Measurements from ENCODE around the gene ARMC9. TPM values are rescaled to one million over a fixed set of nuclear protein-coding genes. Genes with fewer than 3 reads are reported as not detected.

ARMC9 gene
- total RNA-seq, 2 donors from 2014 or later = 6.9 to 10.1 TPM

DNA sequence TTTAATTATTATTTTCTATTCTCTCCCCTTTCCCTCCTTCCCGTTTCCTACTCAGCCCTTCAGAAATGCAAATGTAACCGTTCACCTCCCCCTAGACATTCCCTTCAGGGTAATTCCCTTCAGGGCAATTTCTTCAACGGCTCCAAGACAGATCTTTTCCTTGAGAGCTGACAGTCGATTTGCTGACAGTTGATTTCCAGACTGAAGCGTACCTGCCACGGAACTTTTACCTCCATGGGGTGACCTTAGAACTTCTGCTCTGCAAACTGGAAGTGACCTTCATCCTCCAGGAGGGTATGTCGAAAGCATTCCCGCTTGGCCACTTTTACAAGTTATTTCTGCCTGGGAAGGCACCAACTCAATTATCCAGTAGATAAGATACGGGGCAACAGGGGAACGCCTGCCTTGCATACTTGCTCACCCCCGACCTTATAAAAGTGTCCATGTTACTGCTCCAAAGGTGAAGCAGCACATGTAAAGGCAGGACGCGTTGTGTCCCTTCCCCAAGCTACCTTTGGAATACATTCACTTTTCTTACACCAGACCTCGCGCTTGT, 215.6 kb downstream of the ARMC9 start:
- intact Hi-C loops (cut with DNase I) = loop anchor here (10.0 kb wide), 1 partner anchor 189 kb away; no protein-coding TSS in a partner anchor
- TF ChIP-seq, protein P1, sequence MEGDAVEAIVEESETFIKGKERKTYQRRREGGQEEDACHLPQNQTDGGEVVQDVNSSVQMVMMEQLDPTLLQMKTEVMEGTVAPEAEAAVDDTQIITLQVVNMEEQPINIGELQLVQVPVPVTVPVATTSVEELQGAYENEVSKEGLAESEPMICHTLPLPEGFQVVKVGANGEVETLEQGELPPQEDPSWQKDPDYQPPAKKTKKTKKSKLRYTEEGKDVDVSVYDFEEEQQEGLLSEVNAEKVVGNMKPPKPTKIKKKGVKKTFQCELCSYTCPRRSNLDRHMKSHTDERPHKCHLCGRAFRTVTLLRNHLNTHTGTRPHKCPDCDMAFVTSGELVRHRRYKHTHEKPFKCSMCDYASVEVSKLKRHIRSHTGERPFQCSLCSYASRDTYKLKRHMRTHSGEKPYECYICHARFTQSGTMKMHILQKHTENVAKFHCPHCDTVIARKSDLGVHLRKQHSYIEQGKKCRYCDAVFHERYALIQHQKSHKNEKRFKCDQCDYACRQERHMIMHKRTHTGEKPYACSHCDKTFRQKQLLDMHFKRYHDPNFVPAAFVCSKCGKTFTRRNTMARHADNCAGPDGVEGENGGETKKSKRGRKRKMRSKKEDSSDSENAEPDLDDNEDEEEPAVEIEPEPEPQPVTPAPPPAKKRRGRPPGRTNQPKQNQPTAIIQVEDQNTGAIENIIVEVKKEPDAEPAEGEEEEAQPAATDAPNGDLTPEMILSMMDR (IDR thresholded peaks at IDR 0.05) = no peak

DNA sequence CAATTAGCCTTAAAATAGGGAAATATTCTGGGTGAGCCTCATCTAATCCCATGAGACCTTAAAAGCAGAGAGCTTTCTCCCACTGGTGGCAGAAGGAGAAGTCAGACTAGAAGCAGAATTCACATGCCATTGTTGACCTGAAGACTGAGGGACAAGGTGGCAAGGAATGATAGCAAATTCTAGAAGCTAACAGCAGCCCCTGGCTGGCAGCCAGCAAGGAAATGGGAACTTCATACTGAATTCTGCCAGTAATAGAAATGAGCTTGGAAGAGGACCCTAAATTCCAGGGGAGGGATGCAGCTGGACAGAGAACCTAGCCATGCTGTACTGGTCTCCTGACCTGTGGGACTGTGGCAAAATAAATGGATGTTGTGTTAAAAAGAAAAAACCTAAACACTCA, 216.6 kb downstream of the ARMC9 start:
- no peak overlapping the region for H3K27ac ChIP-seq
- H3K4me1 ChIP-seq = peaks cover 46% of the 10 kb centered on the region
- intact Hi-C loops (cut with DNase I) = loop anchor here (10.0 kb wide), 1 partner anchor 190 kb away; no protein-coding TSS in a partner anchor
- no peaks in the 10 kb centered on the region for H3K36me3 ChIP-seq (replicated peaks in 1 of 2; ENCODE audit: insufficient read depth in 1 of 2, low read depth in 2 of 2)
- no peak for DNase-seq
- H3K9me3 ChIP-seq = peaks cover 0 to 3% (median 0%) of the 10 kb centered on the region in 3 donors
- no peaks in the 10 kb centered on the region for H3K27me3 ChIP-seq
- no peak for ATAC-seq
- H3K4me3 ChIP-seq = no peak overlapping the region
- TF ChIP-seq, protein P1 (IDR thresholded peaks at IDR 0.05) = no peak
- no peak for TF ChIP-seq POLR2A (IDR thresholded peaks at IDR 0.05)

More for the DNA sequence above, 215.6 kb downstream of the ARMC9 start:
- DNase-seq (no peak), ATAC-seq (no peak)
- Histone ChIP-seq H3K36me3 (replicated peaks in 1 of 2; ENCODE audit: insufficient read depth in 1 of 2, low read depth in 2 of 2) (no peaks in the 10 kb centered on the region), H3K27me3 (no peaks in the 10 kb centered on the region), H3K9me3 (peaks cover 0 to 3% (median 0%) of the 10 kb centered on the region in 3 donors), H3K27ac (peak overlapping the region in 2 of 4 donors; percentile 43 to 94), H3K4me3 (no peak overlapping the region), H3K4me1 (peaks cover 56% of the 10 kb centered on the region)
- 35 to 36% methylated on average over 15 of the region's 15 CpGs for WGBS, 2 donors

- intact Hi-C loops (cut with DNase I) = loop anchor here (10.0 kb wide), 1 partner anchor 194 kb away; no protein-coding TSS in a partner anchor
- Histone ChIP-seq H3K9me3 (no peaks in the 10 kb centered on the region), H3K27ac (no peak overlapping the region), H3K4me3 (no peak overlapping the region), H3K36me3 (replicated peaks in 1 of 2; ENCODE audit: insufficient read depth in 1 of 2, low read depth in 2 of 2) (no peaks in the 10 kb centered on the region), H3K27me3 (no peaks in the 10 kb centered on the region), H3K4me1 (peaks cover 11% of the 10 kb centered on the region)
- DNase-seq (no peak), ATAC-seq (no peak)
- 84 to 87% methylated on average over 13 to 25 of the region's 26 CpGs for WGBS, 2 donors
- TF ChIP-seq, protein P1 (IDR thresholded peaks at IDR 0.05) = no peak
- no peak for TF ChIP-seq POLR2A (IDR thresholded peaks at IDR 0.05)
Measured at GRCh38 chr2:231418820-231419640, 220.6 kb downstream of the ARMC9 start.

DNA sequence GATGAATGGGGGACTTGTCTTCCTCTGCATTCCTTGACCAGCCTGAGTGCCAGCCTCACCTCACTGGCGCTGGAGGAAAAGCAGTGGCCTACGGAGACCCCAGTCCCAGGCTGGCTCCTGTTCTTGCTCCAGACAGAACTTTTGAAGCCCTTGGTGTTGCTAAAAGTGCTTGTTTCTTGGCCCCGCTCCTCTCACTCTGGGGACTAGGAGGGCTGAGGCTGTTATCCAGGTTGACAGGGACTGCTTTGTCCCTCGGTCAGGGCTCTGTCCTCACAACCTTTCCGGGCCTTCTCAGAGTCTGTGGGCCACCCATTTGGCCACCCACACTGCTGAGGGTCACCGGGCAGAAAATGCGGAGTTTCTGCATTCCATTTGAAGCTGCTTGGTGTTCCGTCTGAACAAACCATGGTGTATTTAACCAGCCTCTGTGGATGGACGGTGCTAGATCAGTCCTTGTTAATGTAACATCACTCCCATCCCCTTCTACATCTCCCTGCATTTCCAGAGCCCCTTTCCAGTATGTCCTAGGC, 222.7 kb downstream of the ARMC9 start:
- Histone ChIP-seq H3K27me3 (no peaks in the 10 kb centered on the region), H3K4me1 (no peaks in the 10 kb centered on the region), H3K36me3 (replicated peaks in 1 of 2; ENCODE audit: insufficient read depth in 1 of 2, low read depth in 2 of 2) (no peaks in the 10 kb centered on the region), H3K27ac (no peak overlapping the region), H3K4me3 (no peak overlapping the region), H3K9me3 (no peaks in the 10 kb centered on the region)
- ATAC-seq (no peak), DNase-seq (no peak)
- 71 to 79% methylated on average over 9 of the region's 9 CpGs for WGBS, 2 donors
- intact Hi-C loops (cut with DNase I) = no loop called here
- TF ChIP-seq POLR2A (IDR thresholded peaks at IDR 0.05) = no peak
- TF ChIP-seq, protein P1 (IDR thresholded peaks at IDR 0.05) = no peak

Data from body of pancreas (tissue), 4 donors.